NCI-H1092 (cell line): ENCODE measurements around the gene SERPINA6.
"Not testable (repeated sequence)": the region's sequence is repeated elsewhere in the genome, so short reads cannot be mapped to it uniquely, and the experiment has no call there.

Experiments
- DNase-seq: peaks from one replicate; lab custom pipeline; 2025; lab: John Stamatoyannopoulos, UW

The SERPINA6 gene

DNA sequence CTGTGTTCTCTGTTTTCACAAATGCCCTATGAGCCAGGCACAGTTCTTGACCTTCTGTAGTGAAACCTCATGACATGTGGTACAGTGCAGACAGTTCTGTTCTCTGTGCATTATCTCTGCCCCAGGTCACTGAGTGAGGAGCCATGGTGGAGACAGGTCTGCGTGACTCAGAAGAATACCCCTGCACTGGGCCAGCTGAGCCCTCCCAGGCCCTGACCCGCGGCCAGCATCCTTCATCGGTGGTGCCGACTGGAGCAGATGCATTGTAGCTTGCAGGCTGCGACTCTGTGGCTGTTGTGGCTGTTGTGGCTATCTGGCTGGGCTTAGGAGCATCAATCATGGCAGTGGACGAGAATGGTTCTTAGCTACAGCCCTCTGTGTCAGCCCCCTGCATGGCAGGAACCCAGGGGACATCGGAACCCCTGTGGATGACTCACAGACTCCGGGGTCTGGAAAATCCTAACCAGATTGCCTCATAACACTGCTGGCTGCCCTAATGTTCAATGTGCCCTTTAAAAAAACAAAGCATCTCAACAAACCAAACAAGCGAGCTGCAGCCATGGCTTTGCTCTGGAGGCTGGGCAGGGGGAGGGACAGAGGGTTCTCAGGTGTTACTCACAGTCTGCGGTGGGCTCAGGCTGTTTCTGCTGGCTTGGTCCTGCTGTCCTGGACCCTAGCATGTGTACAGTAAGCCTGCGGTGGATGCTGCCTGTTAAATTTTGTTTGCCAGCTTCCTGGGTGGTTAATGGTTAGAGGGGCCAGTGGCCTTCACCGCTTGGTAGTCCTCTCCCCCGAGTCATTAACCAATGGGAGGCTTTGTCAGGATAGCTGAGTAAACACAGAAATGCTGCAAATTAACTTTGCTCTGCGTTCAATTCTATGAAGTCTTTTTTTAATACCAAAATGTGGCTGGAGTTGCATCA is at the start of gene SERPINA6:
SERPINA6 (minus strand) TSS at position 689 of the 923 bp plus-strand sequence. CDS start 8,688 bp downstream, outside the sequence.
- DNase-seq = no peak

GRCh38 chr14:94372021-94372605 is 49.0 kb upstream of the SERPINA6 start:
- DNase-seq = no peak

DNA sequence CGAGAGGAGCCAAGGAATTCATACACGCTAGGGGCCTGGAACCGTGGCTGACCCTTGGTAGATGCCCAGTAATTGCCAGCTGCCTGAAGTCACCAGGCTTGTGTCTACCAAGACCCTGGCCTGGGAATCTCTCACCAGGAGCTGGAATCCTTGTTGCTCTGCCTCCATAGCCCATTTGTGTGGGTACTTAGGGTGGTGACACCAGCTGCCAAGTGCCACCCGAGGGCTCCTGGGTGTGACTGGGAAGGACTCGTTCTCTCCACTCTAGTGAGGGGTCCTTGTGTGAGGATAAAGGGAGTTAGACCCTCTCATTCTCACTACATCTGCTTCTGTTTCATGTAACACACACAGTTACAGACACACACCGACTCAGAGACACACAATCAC is 47.4 kb upstream of the SERPINA6 start:
- no peak for DNase-seq

DNA sequence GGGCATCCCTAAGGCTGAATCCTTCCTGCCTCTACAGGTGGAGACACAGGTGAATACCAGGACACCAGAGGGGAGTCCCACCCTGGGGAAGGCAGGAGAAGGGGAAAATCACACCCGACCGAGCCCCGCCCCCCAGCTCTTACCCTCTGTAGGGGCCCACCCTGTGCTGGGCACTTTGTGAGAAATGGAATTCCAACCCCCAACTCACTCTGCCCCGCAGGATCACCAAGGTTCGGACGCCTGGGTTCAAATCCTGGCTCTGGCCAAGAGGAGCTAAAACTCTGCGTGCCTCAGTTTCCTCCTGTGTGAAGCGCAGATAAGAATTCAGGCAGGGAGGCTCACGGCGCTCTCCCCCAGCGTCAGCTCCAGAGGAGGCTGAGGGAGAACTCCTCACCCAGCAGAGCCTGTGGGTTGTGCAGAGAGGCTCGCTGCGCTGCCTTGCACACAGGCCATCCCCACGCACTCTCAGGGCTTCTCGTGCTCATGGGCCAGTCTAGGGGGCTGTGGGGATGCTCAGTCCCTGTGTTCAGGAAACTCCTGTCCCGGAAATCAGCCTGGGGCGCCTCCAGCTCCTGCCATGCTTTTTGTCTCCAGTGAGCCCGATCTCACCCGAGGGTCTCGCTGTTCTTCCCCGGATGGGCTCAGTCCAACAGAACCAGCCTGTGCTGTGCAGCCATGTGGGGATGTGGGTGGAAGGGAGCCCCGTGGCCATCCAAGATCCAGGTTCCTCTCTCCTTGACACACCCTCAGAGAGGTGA is 46.8 kb upstream of the SERPINA6 start:
- DNase-seq = not testable (repeated sequence)

- DNase-seq = no peak
These were observed 45.8 kb upstream of the SERPINA6 start for GRCh38 chr14:94368956-94369355.

DNA sequence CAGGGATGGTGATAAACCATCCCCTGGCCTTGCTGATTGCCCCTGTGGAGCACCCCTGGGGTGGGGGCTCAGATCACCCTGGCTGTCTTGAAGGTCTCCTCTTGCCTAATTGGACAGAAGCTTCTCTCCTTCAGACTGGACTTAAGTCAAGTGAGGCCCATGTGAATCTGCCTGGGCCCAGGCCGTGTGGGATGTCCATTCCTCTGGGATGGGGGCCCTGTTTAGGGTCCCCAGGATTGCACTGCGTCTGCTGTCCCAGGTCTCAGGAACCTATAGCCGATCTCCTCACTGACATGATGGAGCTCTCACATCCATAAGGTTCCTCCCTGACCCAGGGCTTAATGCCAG is 45.1 kb upstream of the SERPINA6 start:
- no peak for DNase-seq

- no peak for DNase-seq
These were observed 44.5 kb upstream of the SERPINA6 start for GRCh38 chr14:94367347-94368242.

GRCh38 chr14:94366146-94366915 is 43.2 kb upstream of the SERPINA6 start, which contains the start of gene SERPINA2:
SERPINA2 (minus strand) TSS chr14:94366698.
- DNase-seq = no peak

- no peak for DNase-seq
These were observed 42.5 kb upstream of the SERPINA6 start for GRCh38 chr14:94365624-94366023.

DNA sequence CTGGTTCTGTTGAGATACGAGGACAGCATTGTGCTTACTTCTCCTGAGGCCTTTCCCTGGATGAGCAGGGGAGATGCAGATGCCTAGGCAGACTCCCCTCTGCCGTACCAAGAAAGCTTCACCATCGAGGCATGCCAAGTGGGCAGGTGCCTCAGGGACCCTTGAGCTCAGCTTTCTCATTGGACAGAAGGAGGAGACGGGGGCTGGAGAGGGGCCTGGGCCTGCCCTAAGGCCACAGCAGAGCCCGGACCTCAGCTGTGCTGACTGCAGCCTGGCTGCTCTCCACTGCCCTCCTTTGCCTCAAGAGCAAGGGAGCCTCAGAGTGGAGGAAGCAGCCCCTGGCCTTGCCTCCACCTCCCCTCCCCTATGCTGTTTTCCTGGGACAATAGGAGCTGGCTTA is 41.8 kb upstream of the SERPINA6 start:
- DNase-seq = no peak

- no peak for DNase-seq
These were observed 40.9 kb upstream of the SERPINA6 start for GRCh38 chr14:94364037-94364436.

- no peak for DNase-seq
These were observed 40.1 kb upstream of the SERPINA6 start for GRCh38 chr14:94363151-94363624.

- DNase-seq = no peak
These were observed 39.5 kb upstream of the SERPINA6 start for GRCh38 chr14:94362614-94363133.

DNA sequence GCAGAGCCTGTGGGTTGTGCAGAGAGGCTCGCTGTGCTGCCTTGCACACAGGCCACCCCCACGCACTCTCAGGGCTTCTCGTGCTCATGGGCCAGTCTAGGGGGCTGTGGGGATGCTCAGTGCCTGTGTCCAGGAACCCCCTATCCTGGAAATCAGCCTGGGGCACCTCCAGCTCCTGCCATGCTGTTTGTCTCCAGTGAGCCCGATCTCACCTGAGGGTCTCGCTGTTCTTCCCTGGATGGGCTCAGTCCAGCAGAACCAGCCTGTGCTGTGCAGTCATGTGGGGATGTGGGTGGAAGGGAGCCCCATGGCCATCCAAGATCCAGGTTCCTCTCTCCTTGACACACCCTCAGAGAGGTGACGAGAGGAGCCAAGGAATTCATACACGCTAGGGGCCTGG is 38.5 kb upstream of the SERPINA6 start:
- no peak for DNase-seq

GRCh38 chr14:94360945-94361565 is 37.9 kb upstream of the SERPINA6 start:
- DNase-seq = no peak

DNA sequence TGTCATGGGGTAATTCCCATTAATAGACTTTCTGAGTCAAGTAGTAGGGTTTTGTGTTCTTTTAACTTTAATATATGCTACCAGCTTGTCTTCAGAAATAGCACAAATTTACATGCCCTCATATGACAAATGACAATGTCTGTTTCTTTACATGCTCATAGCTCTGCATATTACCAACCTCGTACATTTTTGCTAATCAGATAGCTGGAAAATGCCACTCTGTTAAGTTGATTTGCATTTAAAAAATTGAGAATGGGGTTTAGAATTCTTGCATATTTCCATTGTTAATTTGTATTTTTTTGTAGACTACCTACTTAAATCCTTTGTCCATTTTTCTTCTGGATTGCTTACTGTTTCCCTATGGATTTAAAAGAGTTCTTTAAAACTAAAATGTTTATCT is 34.0 kb upstream of the SERPINA6 start:
- DNase-seq = no peak

GRCh38 chr14:94356379-94357056 is 33.4 kb upstream of the SERPINA6 start:
- no peak for DNase-seq

DNA sequence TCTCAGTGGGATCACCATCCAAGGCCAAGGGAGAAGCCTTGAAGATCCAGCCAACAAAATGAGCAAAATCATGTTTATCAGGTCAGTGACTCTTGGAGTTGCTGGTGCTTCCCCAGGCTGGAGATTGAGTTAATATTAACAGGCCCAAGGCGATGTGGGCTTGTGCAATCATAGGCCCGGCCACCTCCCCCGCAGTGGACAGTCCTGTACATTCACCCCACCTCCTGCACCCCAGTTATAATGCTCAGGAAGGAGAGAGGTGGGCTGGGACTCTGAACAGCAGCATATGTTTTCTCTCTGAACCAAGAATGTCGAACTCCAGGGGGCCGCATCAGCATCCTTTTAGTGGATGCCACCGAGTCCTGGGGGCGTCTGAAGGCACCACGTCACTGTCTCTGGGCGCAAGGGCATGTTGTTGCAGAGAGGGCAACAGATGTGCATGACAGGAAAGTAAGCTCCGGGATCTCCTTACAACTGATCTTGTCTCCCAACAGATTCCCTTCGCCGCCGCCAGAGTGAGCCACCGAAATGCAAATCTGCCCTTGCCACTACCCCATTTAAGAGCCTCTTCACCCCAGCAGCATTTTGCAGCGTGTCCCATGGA is 32.2 kb upstream of the SERPINA6 start:
- peak; percentile 25 for DNase-seq

DNA sequence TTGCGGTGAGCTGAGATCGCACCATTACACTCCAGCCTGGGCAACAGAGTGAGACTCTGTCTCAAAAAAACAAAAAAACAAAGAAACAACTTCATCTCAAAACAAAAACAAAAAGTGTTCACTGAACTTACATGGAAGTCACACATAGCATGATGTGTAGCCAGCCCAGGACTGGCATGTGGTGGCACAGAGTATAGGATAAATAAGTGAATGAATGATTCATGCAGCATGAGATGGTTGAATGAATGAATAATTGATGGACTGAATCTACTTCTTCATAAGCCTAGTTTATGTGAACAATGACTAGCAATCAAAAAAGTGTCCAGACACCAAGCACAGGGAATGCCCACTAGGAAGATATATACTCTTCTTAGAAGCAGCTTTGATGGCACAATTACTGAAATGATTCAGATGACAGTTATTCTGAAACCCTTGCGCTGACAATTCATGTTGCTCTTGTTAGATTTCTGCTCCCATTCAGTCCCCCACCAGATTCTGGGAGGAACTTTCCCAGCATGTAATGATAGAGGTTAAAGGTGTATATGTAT is 31.6 kb upstream of the SERPINA6 start:
- DNase-seq = no peak
